Activated naive CD8-positive, alpha-beta T cell (primary cell): ENCODE measurements around the gene ACTR10.

Experiments
- H3K27ac Mint-ChIP-seq: one replicate; pipeline ENCODE4 v1.8.0; 2021; ENCODE audit warnings: mixed read lengths
- H3K27me3 Mint-ChIP-seq: one replicate; pipeline ENCODE4 v1.8.0; 2021; ENCODE audit warnings: mixed read lengths
- H3K36me3 Mint-ChIP-seq: one replicate; pipeline ENCODE4 v1.8.0; 2021; ENCODE audit warnings: mixed read lengths
- H3K4me1 Mint-ChIP-seq: one replicate; pipeline ENCODE4 v1.8.0; 2021; ENCODE audit warnings: low read depth, mixed read lengths
- H3K4me3 Mint-ChIP-seq: one replicate; pipeline ENCODE4 v1.8.0; 2021; ENCODE audit warnings: mild to moderate bottlenecking, mixed read lengths
- H3K9me3 Mint-ChIP-seq: one replicate; pipeline ENCODE4 v1.8.0; 2021; ENCODE audit warnings: low read depth, mixed read lengths

Gene ACTR10

DNA sequence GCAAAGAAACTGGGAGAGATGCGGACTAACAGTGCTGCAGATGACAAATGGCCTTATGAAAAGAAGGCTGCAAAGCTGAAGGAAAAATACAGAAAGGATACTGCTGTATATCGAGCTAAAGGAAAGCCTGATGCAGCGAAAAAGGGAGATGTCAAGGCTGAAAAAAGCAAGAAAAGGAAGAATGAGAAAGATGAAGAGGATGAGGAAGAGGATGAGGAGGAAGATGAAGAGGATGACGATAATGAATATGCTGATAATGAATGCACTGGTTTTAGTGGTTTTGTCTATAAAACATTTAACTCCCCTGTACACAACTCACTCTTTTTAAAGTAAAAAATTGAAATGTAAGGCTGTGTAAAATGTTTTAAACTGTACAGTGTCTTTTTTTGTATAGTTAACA, 85.2 kb downstream of the ACTR10 start:
- Mint-ChIP-seq H3K4me1 (peaks cover 82% of the 10 kb centered on the region), H3K27ac (peak overlapping the region; percentile 84), H3K9me3 (no peaks in the 10 kb centered on the region), H3K27me3 (no peaks in the 10 kb centered on the region), H3K4me3 (peak overlapping the region; percentile 48), H3K36me3 (peaks cover 19% of the 10 kb centered on the region)
